ENCODE measurements around the gene KCNG1.
"Not testable (repeated sequence)": the region's sequence is repeated elsewhere in the genome, so short reads cannot be mapped to it uniquely, and the experiment has no call there.

The KCNG1 gene

GRCh38 chr20:51050531-51051075 lies 27.7 kb upstream of the KCNG1 start:
- Histone ChIP-seq H3K4me1 (ENCODE audit: control insufficient read depth in 1 of 2, insufficient read depth in 2 of 2, low read length in 2 of 2) (no peaks in the 10 kb centered on the region), H3K4me3 (ENCODE audit: low read depth in 1 of 2, low read length in 2 of 2) (no peak overlapping the region), H3K9me3 (ENCODE audit: control insufficient read depth in 1 of 2, low read length in 2 of 2) (peaks cover 0 to 3% of the 10 kb centered on the region in 2 donors), H3K36me3 (ENCODE audit: control insufficient read depth in 1 of 2, insufficient read depth in 2 of 2, low read length in 2 of 2) (no peaks in the 10 kb centered on the region), H3K27me3 (ENCODE audit: low read depth, low read length) (no peaks in the 10 kb centered on the region), H3K27ac (ENCODE audit: low read length) (no peak overlapping the region)

DNA sequence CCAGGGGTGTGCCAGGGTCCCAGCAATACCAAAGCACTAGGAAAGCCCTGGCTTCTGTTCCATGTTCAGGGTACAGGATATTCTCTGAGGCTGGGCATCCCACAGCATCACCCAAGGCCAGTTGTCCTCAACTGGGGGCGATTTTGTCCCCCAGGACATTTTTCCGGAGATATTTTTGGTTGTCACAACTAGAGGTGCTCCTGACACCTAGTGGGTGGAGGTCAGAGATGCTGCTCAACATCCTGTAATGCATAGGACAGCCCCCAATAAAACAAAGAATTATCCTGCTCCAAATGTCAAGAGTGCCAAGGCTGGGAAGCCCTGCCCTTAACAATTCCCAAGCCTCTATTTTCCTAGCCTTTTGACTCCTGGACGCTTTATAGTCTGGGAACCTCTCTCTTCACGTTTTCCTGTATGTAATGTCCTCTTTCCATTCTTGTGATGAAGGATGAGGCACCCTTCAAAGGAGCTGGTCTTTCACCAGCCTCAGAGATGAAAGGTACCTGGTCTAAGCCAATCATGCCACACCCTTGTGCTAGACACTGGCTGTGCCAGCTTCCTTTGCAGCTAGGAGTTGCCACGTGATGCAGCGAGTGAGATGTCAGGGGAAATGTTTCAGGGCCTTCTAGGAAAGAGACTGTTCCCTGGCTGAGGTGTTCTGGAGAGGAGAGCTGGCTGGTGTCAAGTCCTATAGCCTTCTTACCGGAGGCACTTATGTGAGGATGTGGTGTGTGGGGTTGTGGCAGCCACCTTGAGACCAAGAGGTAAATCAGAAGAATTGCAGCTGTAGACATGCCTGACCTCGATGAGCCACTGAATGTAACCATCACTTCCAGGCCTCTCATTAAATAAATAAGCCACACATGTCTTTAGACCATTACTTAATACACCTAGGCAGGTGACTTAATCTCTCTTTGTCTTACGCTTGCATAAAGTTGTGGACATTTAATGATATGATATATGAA lies 23.4 kb upstream of the KCNG1 start:
- no peak overlapping the region for H3K4me3 ChIP-seq (ENCODE audit: low read depth in 1 of 2, low read length in 2 of 2)

GRCh38 chr20:51045492-51045891 lies 22.6 kb upstream of the KCNG1 start:
- H3K27ac ChIP-seq (ENCODE audit: low read length); H3K4me1 ChIP-seq (ENCODE audit: control insufficient read depth in 1 of 2, insufficient read depth in 2 of 2, low read length in 2 of 2); H3K4me3 ChIP-seq (ENCODE audit: low read depth in 1 of 2, low read length in 2 of 2); H3K27me3 ChIP-seq (ENCODE audit: low read depth, low read length); H3K36me3 ChIP-seq (ENCODE audit: control insufficient read depth in 1 of 2, insufficient read depth in 2 of 2, low read length in 2 of 2); H3K9me3 ChIP-seq (ENCODE audit: control insufficient read depth in 1 of 2, low read length in 2 of 2): not testable (repeated sequence)

More for the DNA sequence above, 23.4 kb upstream of the KCNG1 start:
- Histone ChIP-seq H3K27me3 (ENCODE audit: low read depth, low read length) (no peaks in the 10 kb centered on the region), H3K36me3 (ENCODE audit: control insufficient read depth in 1 of 2, insufficient read depth in 2 of 2, low read length in 2 of 2) (no peaks in the 10 kb centered on the region), H3K27ac (ENCODE audit: low read length) (no peak overlapping the region), H3K4me1 (ENCODE audit: control insufficient read depth in 1 of 2, insufficient read depth in 2 of 2, low read length in 2 of 2) (no peaks in the 10 kb centered on the region), H3K9me3 (ENCODE audit: control insufficient read depth in 1 of 2, low read length in 2 of 2) (peaks cover 0 to 3% of the 10 kb centered on the region in 2 donors)

DNA sequence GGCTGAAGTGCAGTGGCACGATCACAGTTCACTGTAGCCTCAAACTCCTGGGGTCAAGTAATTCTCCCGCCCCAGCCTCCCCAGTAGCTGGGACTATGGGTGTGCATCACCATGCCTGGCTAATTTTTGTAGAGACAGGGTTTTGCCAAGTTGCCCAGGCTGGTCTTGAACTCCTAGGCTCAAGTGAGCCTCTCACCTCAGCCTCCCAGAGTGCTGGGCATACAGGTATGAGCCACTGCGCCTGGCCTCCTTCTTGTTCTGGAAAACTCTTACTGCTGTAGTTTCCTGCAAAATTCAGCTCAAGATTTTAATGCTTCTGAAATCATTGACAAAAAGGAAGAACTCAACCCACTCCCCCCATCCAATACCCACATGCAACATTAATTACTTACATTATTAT lies 21.9 kb upstream of the KCNG1 start:
- Histone ChIP-seq H3K36me3 (ENCODE audit: control insufficient read depth in 1 of 2, insufficient read depth in 2 of 2, low read length in 2 of 2) (no peaks in the 10 kb centered on the region), H3K4me3 (ENCODE audit: low read depth in 1 of 2, low read length in 2 of 2) (no peak overlapping the region), H3K27me3 (ENCODE audit: low read depth, low read length) (no peaks in the 10 kb centered on the region), H3K4me1 (ENCODE audit: control insufficient read depth in 1 of 2, insufficient read depth in 2 of 2, low read length in 2 of 2) (no peaks in the 10 kb centered on the region), H3K9me3 (ENCODE audit: control insufficient read depth in 1 of 2, low read length in 2 of 2) (peaks cover 0 to 3% of the 10 kb centered on the region in 2 donors), H3K27ac (ENCODE audit: low read length) (no peak overlapping the region)

DNA sequence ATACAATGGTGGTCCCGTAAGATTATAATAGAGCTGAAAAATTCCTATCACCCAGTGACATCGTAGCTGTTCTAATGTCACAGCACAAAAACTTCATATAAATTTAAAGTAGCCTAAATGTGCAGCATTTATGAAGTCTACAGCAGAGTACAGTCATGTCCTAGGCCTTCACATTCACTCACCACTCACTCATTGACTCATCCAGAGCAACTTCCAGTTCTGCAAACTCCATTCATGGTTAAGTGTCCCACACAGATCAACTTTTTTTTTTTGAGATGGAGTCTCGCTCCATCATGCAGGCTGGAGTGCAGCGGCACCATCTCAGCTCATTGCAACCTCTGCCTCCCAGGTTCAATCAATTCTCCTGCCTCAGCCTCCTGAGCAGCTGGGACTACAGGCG lies 20.9 kb upstream of the KCNG1 start:
- Histone ChIP-seq H3K4me1 (ENCODE audit: control insufficient read depth in 1 of 2, insufficient read depth in 2 of 2, low read length in 2 of 2) (no peaks in the 10 kb centered on the region), H3K4me3 (ENCODE audit: low read depth in 1 of 2, low read length in 2 of 2) (no peak overlapping the region), H3K27me3 (ENCODE audit: low read depth, low read length) (no peaks in the 10 kb centered on the region), H3K27ac (ENCODE audit: low read length) (no peak overlapping the region), H3K36me3 (ENCODE audit: control insufficient read depth in 1 of 2, insufficient read depth in 2 of 2, low read length in 2 of 2) (no peaks in the 10 kb centered on the region), H3K9me3 (ENCODE audit: control insufficient read depth in 1 of 2, low read length in 2 of 2) (peaks cover 0 to 3% of the 10 kb centered on the region in 2 donors)

DNA sequence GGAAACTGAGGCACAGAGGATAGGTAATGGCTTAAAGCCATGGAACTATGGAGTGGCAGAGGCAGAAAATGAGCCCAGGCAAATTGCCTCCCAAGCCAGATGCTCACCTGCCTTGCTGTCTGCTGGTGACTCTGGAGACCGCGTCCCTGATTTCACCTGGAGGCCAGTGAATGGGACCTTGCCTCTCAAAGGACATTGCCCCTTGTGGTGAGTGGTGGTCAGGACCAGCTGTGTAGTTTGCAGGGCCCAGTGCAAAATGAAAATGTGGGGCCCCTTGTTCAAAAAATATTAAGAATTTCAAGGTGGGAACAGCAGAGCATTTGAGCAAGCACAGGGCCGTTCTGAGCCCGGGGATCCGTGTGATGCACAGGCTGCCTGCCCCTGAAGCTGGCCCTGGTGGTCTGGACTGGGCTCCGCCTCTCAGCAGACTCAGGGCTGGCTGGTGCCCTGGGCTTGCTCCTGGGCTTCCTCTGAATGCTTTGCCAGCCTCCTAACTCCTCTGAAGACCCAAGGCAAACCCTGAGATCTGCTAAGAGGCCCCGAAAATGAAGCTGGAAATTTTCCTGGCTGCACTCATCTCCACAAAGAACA lies 19.8 kb upstream of the KCNG1 start:
- Histone ChIP-seq H3K4me1 (ENCODE audit: control insufficient read depth in 1 of 2, insufficient read depth in 2 of 2, low read length in 2 of 2) (no peaks in the 10 kb centered on the region), H3K9me3 (ENCODE audit: control insufficient read depth in 1 of 2, low read length in 2 of 2) (peaks cover 0 to 3% of the 10 kb centered on the region in 2 donors), H3K27ac (ENCODE audit: low read length) (no peak overlapping the region), H3K4me3 (ENCODE audit: low read depth in 1 of 2, low read length in 2 of 2) (no peak overlapping the region), H3K36me3 (ENCODE audit: control insufficient read depth in 1 of 2, insufficient read depth in 2 of 2, low read length in 2 of 2) (no peaks in the 10 kb centered on the region), H3K27me3 (ENCODE audit: low read depth, low read length) (no peaks in the 10 kb centered on the region)

GRCh38 chr20:51042064-51042463 lies 19.2 kb upstream of the KCNG1 start:
- Histone ChIP-seq H3K36me3 (ENCODE audit: control insufficient read depth in 1 of 2, insufficient read depth in 2 of 2, low read length in 2 of 2) (no peaks in the 10 kb centered on the region), H3K27ac (ENCODE audit: low read length) (no peak overlapping the region), H3K4me1 (ENCODE audit: control insufficient read depth in 1 of 2, insufficient read depth in 2 of 2, low read length in 2 of 2) (no peaks in the 10 kb centered on the region), H3K27me3 (ENCODE audit: low read depth, low read length) (no peaks in the 10 kb centered on the region), H3K4me3 (ENCODE audit: low read depth in 1 of 2, low read length in 2 of 2) (no peak overlapping the region), H3K9me3 (ENCODE audit: control insufficient read depth in 1 of 2, low read length in 2 of 2) (peaks cover 0 to 3% of the 10 kb centered on the region in 2 donors)

GRCh38 chr20:51037532-51038115 lies 14.7 kb upstream of the KCNG1 start:
- Histone ChIP-seq H3K9me3 (ENCODE audit: control insufficient read depth in 1 of 2, low read length in 2 of 2) (no peaks in the 10 kb centered on the region), H3K4me1 (ENCODE audit: control insufficient read depth in 1 of 2, insufficient read depth in 2 of 2, low read length in 2 of 2) (no peaks in the 10 kb centered on the region), H3K27me3 (ENCODE audit: low read depth, low read length) (no peaks in the 10 kb centered on the region), H3K4me3 (ENCODE audit: low read depth in 1 of 2, low read length in 2 of 2) (no peak overlapping the region), H3K36me3 (ENCODE audit: control insufficient read depth in 1 of 2, insufficient read depth in 2 of 2, low read length in 2 of 2) (no peaks in the 10 kb centered on the region), H3K27ac (ENCODE audit: low read length) (no peak overlapping the region)

DNA sequence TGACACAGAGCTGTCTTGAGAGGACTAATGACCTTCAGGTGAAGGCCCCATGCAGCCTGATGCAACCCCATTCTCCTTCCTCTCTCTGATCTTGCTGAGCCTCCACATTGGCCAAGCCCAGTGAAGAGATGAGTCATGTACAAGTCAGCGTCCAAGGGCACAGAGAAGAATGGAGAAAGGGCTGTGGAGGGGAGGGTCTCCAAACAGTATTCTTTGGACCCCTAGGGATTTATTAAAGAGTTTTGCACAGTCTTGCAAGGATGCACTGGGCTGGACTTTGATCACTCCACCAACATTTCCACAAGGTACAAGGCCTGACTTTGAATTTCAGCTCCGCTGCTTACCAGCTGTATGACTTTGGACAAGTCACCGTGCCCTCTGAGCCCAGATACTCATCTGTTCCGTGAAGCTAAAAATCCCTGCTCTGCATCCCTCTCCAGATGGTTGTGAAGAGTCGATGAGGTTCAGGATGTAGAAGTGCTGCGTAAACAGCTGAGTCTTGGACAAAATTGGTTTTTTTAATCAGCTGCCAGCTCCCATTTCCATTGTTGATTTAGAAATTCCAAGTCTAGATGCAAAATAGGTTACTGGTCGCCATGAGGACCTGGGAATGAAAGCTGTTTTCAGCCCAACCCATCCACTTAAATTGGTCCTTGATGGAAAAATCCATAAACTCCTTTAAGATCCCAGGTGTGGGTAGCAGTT lies 14.1 kb upstream of the KCNG1 start:
- H3K27me3 ChIP-seq (ENCODE audit: low read depth, low read length) = no peaks in the 10 kb centered on the region
- H3K9me3 ChIP-seq (ENCODE audit: control insufficient read depth in 1 of 2, low read length in 2 of 2) = no peaks in the 10 kb centered on the region
- no peak overlapping the region for H3K27ac ChIP-seq (ENCODE audit: low read length)
- H3K36me3 ChIP-seq (ENCODE audit: control insufficient read depth in 1 of 2, insufficient read depth in 2 of 2, low read length in 2 of 2) = no peaks in the 10 kb centered on the region
- H3K4me1 ChIP-seq (ENCODE audit: control insufficient read depth in 1 of 2, insufficient read depth in 2 of 2, low read length in 2 of 2) = no peaks in the 10 kb centered on the region
- H3K4me3 ChIP-seq (ENCODE audit: low read depth in 1 of 2, low read length in 2 of 2) = no peak overlapping the region

- Histone ChIP-seq H3K9me3 (ENCODE audit: control insufficient read depth in 1 of 2, low read length in 2 of 2) (no peaks in the 10 kb centered on the region), H3K36me3 (ENCODE audit: control insufficient read depth in 1 of 2, insufficient read depth in 2 of 2, low read length in 2 of 2) (no peaks in the 10 kb centered on the region), H3K4me3 (ENCODE audit: low read depth in 1 of 2, low read length in 2 of 2) (no peak overlapping the region), H3K4me1 (ENCODE audit: control insufficient read depth in 1 of 2, insufficient read depth in 2 of 2, low read length in 2 of 2) (no peaks in the 10 kb centered on the region), H3K27me3 (ENCODE audit: low read depth, low read length) (no peaks in the 10 kb centered on the region), H3K27ac (ENCODE audit: low read length) (no peak overlapping the region)
Observed at GRCh38 chr20:51036226-51036625, 13.3 kb upstream of the KCNG1 start.
